AG04450 (cell line): ENCODE measurements around the gene CENPE. TPM values are rescaled to one million over a fixed set of nuclear protein-coding genes. Genes with fewer than 3 reads are reported as not detected.
"Not testable (repeated sequence)": the region's sequence is repeated elsewhere in the genome, so short reads cannot be mapped to it uniquely, and the experiment has no call there.

Source experiments
- CTCF ChIA-PET: fragments of 300-600, 350-600 bp; formaldehyde crosslinking; extraction: SDS; loops from one replicate; lab custom pipeline; 2022; ENCODE audit warnings: antibody characterized with exemption, inconsistent platforms; lab: Charles Lee
- POLR2A ChIA-PET: fragments of 350-600 bp; formaldehyde crosslinking; extraction: SDS; loops from one replicate; lab custom pipeline; 2021; ENCODE audit warnings: antibody characterized with exemption, inconsistent platforms; lab: Yijun Ruan, JAX
- DNase-seq: peaks from one replicate; pipeline ENCODE4 v3.0.0-alpha.2; 2011; ENCODE audit warnings: low read depth, low spot score
- H3K27ac ChIP-seq: one replicate; pipeline ENCODE4 v1.5.1; 2012; ENCODE audit warnings: low read depth, low read length, control low read depth
- H3K27me3 ChIP-seq: one replicate; pipeline ENCODE4 v1.6.0; 2012; ENCODE audit warnings: low read length; ENCODE audit not compliant: control insufficient read depth, insufficient read depth
- H3K4me3 ChIP-seq: 2 replicates; pipeline ENCODE4 v1.5.1; 2011; ENCODE audit warnings: mild to moderate bottlenecking, low read depth, low read length, control low read depth
- H3K9me3 ChIP-seq: 2 replicates; pipeline ENCODE4 v1.5.1; 2012; ENCODE audit warnings: low read length; ENCODE audit not compliant: control insufficient read depth, insufficient read depth
- CTCF ChIP-seq: IDR thresholded peaks from 2 replicates; pipeline ENCODE4 v1.5.1; 2011; ENCODE audit warnings: low read depth, low read length, control low read depth, inconsistent platforms
- polyA minus RNA-seq: library from RNA; depleted of rRNA, polyadenylated mRNA; stranded (reverse); fragments of >200 nt; gene quantifications from 2 replicates; pipeline ENCODE4 v1.2.3, GENCODE V29; 2011; rRNA and poly(A)+ RNA removed
- polyA plus RNA-seq: library from polyadenylated mRNA; depleted of rRNA; stranded (reverse); fragments of >200 nt; gene quantifications from 2 replicates; pipeline ENCODE4 v1.2.3, GENCODE V29; 2011; rRNA removed

CENPE gene
- polyA plus RNA-seq (2.4 and 4.5 TPM in 2 replicates), polyA minus RNA-seq (1.7 and 5.1 TPM in 2 replicates)

DNA sequence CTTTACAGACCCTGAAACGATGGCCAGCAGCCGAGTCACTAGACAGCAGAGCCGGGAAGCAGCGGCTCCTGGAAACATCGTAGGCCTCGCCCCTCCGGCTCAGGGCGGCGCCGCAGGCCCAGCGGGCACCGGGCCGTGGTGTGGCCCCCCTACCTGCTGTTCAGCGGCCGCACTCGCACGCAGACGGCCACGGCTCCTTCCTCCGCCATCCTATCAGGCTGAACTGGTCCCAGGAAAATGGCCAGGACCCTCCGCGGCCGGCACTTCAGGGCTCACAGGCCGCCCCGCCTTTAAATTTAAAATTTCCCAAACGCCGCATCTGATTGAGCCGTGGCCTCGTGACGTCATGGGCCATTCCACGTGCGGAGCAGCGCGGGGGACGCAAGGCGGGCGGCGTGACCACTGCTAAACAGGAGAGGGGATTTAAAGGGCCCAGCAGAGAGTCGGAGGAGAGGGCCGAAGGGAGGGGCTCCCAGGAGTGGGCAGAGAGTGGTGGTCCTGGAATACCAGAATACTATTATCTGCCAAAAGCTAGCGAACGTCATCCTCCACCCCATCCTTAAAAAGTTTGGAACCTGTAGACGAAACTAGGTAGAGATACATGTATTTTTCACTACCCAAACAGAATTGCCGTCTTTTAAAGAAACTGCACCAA, at the start of gene CENPE:
Gene CENPE, minus strand, starts transcription at position 233 of the 655 bp plus-strand sequence. Its CDS starts 24 bp downstream, at position 209.
- CTCF ChIA-PET = no interaction called here
- Histone ChIP-seq H3K27me3 (no peaks in the 10 kb centered on the region), H3K9me3 (no peaks in the 10 kb centered on the region), H3K4me3 (peak within 1 kb of the TSS; percentile 79), H3K27ac (peak within 1 kb of the TSS; percentile 77)
- peak; percentile 60 for DNase-seq
- no peak for TF ChIP-seq CTCF
- POLR2A ChIA-PET = no interaction called here

- ChIA-PET CTCF (no interaction called here), POLR2A (no interaction called here)
- H3K27ac ChIP-seq = no peak overlapping the region
- H3K27me3 ChIP-seq = no peaks in the 10 kb centered on the region
- TF ChIP-seq CTCF = no peak
- no peak overlapping the region for H3K4me3 ChIP-seq
- H3K9me3 ChIP-seq = no peaks in the 10 kb centered on the region
- no peak for DNase-seq
Measured at GRCh38 chr4:103244251-103244650, 46.1 kb upstream of the CENPE start.

DNA sequence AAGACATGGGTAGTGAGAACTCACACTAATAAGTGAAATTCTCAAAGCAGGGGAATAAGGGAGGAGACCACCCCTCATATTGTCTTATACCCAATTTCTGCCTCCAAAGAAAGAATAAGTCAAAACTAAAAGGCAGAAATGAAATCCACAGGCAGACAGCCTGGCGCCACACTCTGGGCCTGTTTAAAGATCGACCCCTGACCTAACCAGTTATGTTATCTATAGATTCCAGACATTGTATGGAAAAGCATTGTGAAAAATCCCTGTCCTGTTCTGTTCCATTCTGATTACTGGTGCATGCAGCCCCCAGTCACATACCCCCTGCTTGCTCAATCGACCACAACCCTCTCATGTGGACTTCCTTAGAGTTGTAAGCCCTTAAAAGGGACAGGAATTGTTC, 32.8 kb upstream of the CENPE start:
- H3K27ac ChIP-seq, POLR2A ChIA-PET, CTCF ChIA-PET, H3K4me3 ChIP-seq, H3K27me3 ChIP-seq, H3K9me3 ChIP-seq, DNase-seq: not testable (repeated sequence)

GRCh38 chr4:103223556-103223955, 25.4 kb upstream of the CENPE start:
- POLR2A ChIA-PET = not testable (repeated sequence)

DNA sequence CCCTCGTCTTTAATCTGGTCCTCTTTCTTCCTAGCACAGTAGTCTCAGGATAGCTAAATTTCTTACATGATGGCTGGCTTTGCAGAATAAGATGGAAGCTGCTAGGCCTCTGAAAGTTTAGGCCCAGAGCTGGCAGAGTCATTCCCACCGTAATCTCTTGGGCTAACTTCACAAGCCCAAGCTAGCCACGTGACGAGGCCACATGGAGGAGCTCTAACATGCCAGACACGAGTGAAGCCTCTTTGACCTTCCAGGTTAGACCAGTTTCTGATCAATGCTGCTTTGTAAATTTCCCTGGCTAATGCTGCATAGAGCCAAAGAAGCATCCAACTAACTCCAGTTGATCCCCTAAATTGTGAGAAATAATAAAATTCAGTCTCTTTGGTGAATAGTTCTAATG, 9.5 kb upstream of the CENPE start:
- H3K27ac ChIP-seq = no peak overlapping the region
- CTCF ChIA-PET = no interaction called here
- no peak for TF ChIP-seq CTCF
- H3K9me3 ChIP-seq = no peaks in the 10 kb centered on the region
- DNase-seq = no peak
- POLR2A ChIA-PET = no interaction called here
- H3K27me3 ChIP-seq = no peaks in the 10 kb centered on the region
- no peak overlapping the region for H3K4me3 ChIP-seq

More at GRCh38 chr4:103223556-103223955, 25.4 kb upstream of the CENPE start:
- H3K9me3 ChIP-seq, CTCF ChIA-PET, H3K27ac ChIP-seq, H3K4me3 ChIP-seq, H3K27me3 ChIP-seq, DNase-seq: not testable (repeated sequence)

DNA sequence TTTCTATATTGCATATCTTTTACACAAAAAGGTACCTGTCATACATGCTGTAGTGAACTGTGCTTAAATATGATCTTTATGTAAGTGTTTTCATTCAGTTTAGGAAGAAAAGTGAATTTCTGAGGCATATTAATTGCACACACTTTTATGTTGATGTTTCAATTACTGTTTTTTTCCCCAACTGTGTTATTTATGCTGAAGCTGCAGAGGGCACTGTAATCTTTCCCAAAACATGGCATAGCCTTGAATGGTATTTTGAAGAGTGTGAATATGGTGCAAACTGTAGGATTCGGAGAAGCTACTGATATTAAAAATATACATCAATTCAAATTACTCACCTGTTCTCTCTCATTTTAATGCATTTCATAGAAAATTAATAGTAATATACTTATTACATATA, 6.0 kb upstream of the CENPE start:
- no peaks in the 10 kb centered on the region for H3K27me3 ChIP-seq
- no peak overlapping the region for H3K4me3 ChIP-seq
- POLR2A ChIA-PET = no interaction called here
- H3K27ac ChIP-seq = no peak overlapping the region
- no peaks in the 10 kb centered on the region for H3K9me3 ChIP-seq
- CTCF ChIA-PET = interaction anchor here (1.2 kb wide), 1 partner anchor 726 kb away, joined by 3 read pairs; no protein-coding TSS in a partner anchor
- no peak for DNase-seq
- peak; percentile 30 for TF ChIP-seq CTCF
